Forelimb muscle (tissue), 1 donor: ENCODE measurements around the gene SPI1. TPM values are rescaled to one million over a fixed set of nuclear protein-coding genes. Genes with fewer than 3 reads are reported as not detected.

Source experiments
- DNase-seq: peaks from one replicate; pipeline ENCODE4 v3.0.0-alpha.2; 2013; ENCODE audit warnings: low read depth
- polyA plus RNA-seq: library from polyadenylated mRNA; unstranded; fragments of 120-200 nt; gene quantifications from one replicate; pipeline ENCODE4 v1.2.1, GENCODE V29; 2013; ENCODE audit not compliant: insufficient read length

The SPI1 gene
- polyA plus RNA-seq, 1 donor = 6.7 TPM

GRCh38 chr11:47406896-47407745, 28.8 kb upstream of the SPI1 start:
- no peak for DNase-seq

DNA sequence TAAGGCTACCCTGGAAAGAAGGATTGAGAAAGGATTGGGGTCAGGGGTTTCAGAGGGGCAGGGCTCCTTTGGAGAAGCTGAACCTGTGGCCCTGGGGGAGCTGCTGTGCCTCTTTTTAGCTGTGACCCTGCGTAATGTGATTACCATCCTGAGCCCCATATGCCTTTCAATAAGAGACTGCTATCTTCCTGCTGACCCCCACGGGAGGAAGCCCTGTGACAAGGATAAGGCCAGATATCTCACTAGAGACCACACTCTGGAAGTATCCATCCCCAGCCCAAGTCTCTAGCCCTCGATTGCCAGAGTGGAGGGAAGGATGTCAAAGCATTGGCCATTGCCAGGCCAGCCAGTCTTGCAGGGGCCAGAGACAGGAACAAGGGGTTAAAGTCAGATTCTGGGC, 25.2 kb upstream of the SPI1 start:
- no peak for DNase-seq

DNA sequence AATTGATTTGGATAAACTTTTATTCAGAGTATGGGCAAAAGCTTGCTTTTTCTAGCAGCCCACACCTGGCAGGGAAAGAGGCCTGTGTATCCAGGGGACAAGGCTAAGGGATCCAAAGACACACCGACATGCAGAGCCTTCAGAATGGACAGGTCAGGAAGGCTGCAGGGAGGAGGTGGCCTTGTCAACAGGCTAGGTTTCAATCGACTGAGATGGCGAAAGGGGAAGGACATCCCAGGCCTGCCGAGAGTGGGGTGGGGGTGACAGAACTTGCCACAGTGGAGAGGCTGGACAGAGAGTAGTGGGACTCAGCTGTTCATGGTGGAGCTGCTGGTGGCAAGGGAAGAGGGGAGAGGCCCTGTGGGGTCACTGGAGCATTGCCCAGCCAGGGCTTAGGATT, 24.8 kb upstream of the SPI1 start:
- DNase-seq = no peak

- no peak for DNase-seq
Observed at GRCh38 chr11:47400768-47401279, 22.5 kb upstream of the SPI1 start.

- DNase-seq = no peak
Observed at GRCh38 chr11:47399860-47400767, 21.8 kb upstream of the SPI1 start.

GRCh38 chr11:47398551-47398950, 20.2 kb upstream of the SPI1 start:
- no peak for DNase-seq

- no peak for DNase-seq
Observed at GRCh38 chr11:47398011-47398410, 19.7 kb upstream of the SPI1 start.

DNA sequence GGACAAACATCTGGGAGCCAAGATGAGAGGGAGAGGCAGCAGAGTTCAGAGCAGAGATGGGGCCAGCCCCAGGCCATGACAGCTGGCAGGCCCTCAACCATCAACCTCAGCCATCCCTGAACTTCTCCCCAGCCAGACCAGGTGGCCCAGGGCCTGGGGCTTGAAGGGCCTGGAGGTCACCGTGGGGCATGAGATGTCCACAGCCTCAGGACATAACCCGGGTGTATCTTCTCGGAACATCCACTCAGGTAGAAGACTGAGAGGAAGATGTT, 17.6 kb upstream of the SPI1 start:
- no peak for DNase-seq

DNA sequence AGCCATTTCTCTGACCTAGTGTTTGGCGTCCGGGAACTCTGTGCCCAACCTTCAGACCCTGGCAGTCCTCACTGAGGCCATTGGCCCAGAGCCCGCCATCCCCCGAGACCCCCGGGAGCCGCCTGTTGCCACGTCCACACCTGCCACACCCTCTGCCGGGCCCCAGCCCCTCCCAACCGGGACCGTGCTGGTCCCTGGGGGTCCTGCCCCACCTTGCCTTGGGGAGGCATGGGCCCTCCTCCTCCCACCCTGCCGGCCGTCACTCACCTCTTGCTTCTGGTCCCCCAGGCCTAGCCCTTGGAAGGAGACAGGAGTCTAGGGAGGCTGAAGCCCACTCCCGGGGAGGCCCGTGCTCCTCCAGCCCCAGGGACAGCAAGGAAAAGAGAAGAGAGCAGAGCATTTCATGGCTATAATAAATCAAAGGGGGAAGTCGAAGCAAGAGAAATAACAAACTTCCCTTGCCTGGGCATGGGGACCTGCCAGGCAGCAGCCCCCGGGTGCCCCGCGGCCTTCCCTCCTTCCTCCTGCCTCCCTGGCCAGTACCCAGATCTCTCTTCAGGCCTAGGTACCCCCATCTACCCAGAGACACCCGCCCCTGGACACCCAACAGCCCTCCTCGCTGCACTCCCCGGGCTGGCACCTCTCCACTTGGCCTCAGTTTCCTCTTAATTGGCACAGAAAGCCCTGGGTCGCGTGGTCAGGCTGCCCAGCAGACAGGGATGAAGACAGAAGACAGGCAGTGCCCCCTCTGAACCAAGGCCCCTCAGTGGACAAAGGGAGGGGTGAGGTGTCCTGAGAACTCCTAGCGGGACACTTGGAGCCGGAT, 17.1 kb upstream of the SPI1 start:
- DNase-seq = no peak

GRCh38 chr11:47394322-47395222, 16.2 kb upstream of the SPI1 start:
- no peak for DNase-seq

DNA sequence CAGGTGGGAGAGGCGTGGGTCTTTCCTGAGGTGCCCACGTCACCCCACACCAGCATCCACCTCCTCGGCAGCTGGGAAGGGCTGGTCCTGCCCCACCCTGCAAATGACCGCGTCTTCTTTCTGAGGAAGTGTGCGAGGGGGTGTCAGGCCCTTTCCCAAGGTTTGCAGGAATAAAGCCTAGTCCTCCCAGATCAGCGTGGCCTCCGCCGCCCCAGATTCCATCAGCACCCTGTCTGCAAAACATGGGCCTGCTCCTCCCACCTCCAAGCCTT, 15.6 kb upstream of the SPI1 start:
- DNase-seq = no peak

- DNase-seq = no peak
Observed at GRCh38 chr11:47393163-47394049, 15.1 kb upstream of the SPI1 start.

DNA sequence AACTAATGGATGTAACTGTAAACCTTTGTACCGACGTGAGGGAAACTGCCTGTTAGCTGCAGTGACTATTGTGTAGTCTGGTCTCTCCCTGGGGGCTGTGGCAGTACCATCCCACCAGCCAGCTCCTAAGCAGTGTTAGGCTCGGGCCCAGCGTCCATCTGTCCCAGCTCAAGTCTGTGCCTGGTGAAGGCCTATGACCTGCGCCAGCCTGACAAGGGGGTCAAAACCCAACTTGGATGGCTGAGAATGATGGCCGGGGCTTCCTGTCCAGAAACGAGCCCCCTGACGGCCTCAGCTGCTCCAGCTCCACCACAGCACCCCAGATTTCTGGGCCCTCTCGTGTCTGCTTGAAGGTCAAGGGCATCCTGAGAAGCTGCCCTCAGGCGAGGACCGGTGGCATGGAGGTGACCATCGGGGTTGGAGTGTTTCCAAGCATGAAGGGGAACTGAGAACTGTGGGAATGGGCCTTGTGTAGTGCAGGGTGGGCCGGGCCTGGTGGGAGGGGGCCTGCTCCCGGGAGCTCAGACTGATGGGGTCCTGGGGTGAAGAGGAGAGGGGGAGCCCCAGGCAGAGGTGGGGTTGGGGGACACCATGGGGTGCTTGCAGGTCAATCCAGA, 14.3 kb upstream of the SPI1 start:
- no peak for DNase-seq

GRCh38 chr11:47391711-47392432, 13.5 kb upstream of the SPI1 start:
- DNase-seq = no peak

- no peak for DNase-seq
Observed at GRCh38 chr11:47391077-47391583, 12.8 kb upstream of the SPI1 start.

DNA sequence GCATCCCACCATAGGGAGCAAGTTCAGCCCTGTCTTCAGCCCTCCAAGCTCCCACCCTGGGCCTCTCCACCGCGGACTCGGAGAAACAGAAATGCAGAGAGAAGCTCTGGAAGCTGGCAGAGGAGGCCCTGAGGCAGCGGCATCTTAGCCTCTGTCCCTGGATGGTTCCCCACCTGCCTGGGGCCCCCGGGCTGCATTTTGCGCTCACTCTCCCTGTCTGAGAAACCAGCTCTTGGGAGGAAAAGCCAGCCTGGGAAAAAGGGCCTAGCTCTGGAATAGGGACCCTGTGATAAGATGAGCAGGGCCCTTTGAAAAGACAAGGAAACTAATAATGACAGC, 12.0 kb upstream of the SPI1 start:
- no peak for DNase-seq

- no peak for DNase-seq
Observed at GRCh38 chr11:47389577-47390421, 11.5 kb upstream of the SPI1 start.
